IMR-90 (cell line): Measurements from ENCODE around the gene TP53TG5. TPM values are rescaled to one million over a fixed set of nuclear protein-coding genes. Genes with fewer than 3 reads are reported as not detected.

ENCODE experiments used
- CHD1 ChIP-seq: IDR thresholded peaks from 2 replicates; pipeline ENCODE4 v1.6.1; 2012; ENCODE audit warnings: low read depth, low read length, improper control_type of control experiment
- MAFK ChIP-seq: IDR thresholded peaks from 2 replicates; pipeline ENCODE4 v1.6.1; 2012; ENCODE audit warnings: low read depth, low read length, improper control_type of control experiment
- MAZ ChIP-seq: IDR thresholded peaks from 2 replicates; pipeline ENCODE4 v1.6.1; 2012; ENCODE audit warnings: low read depth, mild to moderate bottlenecking, low read length, improper control_type of control experiment, moderate library complexity, borderline replicate concordance
- NFE2L2 ChIP-seq: fragments of 150-350 bp; IDR thresholded peaks from 2 replicates; pipeline ENCODE4 v1.6.1; 2016; ENCODE audit warnings: low read depth, mild to moderate bottlenecking, low read length
- POLR2A ChIP-seq: IDR thresholded peaks from 2 replicates; pipeline ENCODE4 v1.6.1; 2012; ENCODE audit warnings: mild to moderate bottlenecking, low read depth, low read length
- RAD21 ChIP-seq: IDR thresholded peaks from 2 replicates; pipeline ENCODE4 v1.6.1; 2012; ENCODE audit warnings: low read length, improper control_type of control experiment
- RCOR1 ChIP-seq: IDR thresholded peaks from 2 replicates; pipeline ENCODE4 v1.6.1; 2012; ENCODE audit warnings: mild to moderate bottlenecking, low read length, improper control_type of control experiment; ENCODE audit not compliant: insufficient replicate concordance
- RFX5 ChIP-seq: IDR thresholded peaks from 2 replicates; pipeline ENCODE4 v1.8.0; 2012; ENCODE audit warnings: low read depth, mild to moderate bottlenecking, low read length, moderate library complexity
- SMC3 ChIP-seq: fragments of 150-350 bp; IDR thresholded peaks from 2 replicates; pipeline ENCODE4 v1.6.1; 2016; ENCODE audit warnings: low read depth, mild to moderate bottlenecking, antibody characterized with exemption, low read length, moderate library complexity
- polyA plus RNA-seq, 3 experiments: library from polyadenylated mRNA; depleted of rRNA; stranded (reverse); fragments of >200 nt; gene quantifications; 2 replicates each; pipeline ENCODE4 v1.2.3, GENCODE V29; 2012; ENCODE audit warnings: low replicate concordance in 1 of 3
- total RNA-seq: library from RNA; depleted of rRNA; stranded (reverse); fragments of >200 nt; gene quantifications from 2 replicates; pipeline ENCODE4 v1.2.3, GENCODE V29; 2012
- TF ChIP-seq, protein P1 (sequence below): fragments of 150-350 bp; IDR thresholded peaks from 2 replicates; pipeline ENCODE4 v1.6.1; 2017; ENCODE audit warnings: mild to moderate bottlenecking, antibody characterized with exemption, low read length, low read depth

The TP53TG5 gene
- total and polyA plus RNA-seq, 2 of the 4 experiments (the other 2 are of a cell fraction), result not detected

DNA sequence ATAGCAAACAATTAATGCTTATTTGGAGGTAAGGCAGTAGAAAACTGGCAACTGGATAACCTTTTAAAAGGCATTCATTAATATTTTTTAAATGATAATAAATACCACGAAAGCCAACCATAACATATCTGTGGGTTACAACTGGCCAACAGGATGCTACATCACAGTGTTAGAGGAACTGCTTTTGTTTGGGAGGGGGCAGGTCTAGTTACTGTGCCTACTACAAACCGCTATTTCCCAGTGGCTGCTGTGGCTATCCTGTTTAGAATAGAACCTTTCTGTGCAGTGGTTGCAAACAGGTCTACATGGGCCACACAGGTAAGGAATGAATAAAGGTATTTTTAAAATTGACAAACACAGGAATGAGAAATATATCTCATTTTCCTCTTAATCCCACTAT, 38.8 kb upstream of the TP53TG5 start (continued):
- TF ChIP-seq, protein P1, sequence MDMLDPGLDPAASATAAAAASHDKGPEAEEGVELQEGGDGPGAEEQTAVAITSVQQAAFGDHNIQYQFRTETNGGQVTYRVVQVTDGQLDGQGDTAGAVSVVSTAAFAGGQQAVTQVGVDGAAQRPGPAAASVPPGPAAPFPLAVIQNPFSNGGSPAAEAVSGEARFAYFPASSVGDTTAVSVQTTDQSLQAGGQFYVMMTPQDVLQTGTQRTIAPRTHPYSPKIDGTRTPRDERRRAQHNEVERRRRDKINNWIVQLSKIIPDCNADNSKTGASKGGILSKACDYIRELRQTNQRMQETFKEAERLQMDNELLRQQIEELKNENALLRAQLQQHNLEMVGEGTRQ, result no peak
- no peak for TF ChIP-seq RCOR1
- TF ChIP-seq NFE2L2, result no peak
- TF ChIP-seq CHD1, result no peak
- no peak for TF ChIP-seq RAD21
- TF ChIP-seq MAFK, result no peak
- no peak for TF ChIP-seq POLR2A
- no peak for TF ChIP-seq RFX5
- TF ChIP-seq MAZ, result no peak
- TF ChIP-seq SMC3, result no peak
